ENCODE data around the gene FAM9C.

DNA sequence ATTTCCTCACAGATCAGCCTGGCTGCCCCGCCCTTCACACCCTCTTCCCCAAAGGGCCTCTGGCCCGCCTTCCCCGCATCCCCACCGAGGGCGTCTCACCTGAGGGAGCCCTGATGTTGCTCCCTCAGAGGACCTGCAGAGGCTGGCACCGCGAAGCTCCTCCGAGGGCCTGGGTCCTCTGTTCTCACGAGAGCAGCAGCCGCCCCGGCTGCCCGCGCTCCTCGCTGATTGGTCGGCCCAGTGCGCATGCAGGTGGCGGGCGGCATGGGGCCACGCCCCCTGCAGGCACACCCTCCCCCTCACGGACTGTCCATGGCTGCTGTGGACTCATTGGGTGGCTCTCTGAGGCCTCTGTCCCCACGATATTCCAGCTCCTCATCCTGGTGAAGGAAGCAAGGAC lies at the start of gene FAM9C:
- TF ChIP-seq, protein P1, sequence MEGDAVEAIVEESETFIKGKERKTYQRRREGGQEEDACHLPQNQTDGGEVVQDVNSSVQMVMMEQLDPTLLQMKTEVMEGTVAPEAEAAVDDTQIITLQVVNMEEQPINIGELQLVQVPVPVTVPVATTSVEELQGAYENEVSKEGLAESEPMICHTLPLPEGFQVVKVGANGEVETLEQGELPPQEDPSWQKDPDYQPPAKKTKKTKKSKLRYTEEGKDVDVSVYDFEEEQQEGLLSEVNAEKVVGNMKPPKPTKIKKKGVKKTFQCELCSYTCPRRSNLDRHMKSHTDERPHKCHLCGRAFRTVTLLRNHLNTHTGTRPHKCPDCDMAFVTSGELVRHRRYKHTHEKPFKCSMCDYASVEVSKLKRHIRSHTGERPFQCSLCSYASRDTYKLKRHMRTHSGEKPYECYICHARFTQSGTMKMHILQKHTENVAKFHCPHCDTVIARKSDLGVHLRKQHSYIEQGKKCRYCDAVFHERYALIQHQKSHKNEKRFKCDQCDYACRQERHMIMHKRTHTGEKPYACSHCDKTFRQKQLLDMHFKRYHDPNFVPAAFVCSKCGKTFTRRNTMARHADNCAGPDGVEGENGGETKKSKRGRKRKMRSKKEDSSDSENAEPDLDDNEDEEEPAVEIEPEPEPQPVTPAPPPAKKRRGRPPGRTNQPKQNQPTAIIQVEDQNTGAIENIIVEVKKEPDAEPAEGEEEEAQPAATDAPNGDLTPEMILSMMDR (IDR thresholded peaks at IDR 0.05) = no peak
- TF ChIP-seq POLR2A (IDR thresholded peaks at IDR 0.05) = no peak
